Colonic mucosa (tissue), 4 donors: ENCODE data around the gene FTO. TPM values are rescaled to one million over a fixed set of nuclear protein-coding genes. Genes with fewer than 3 reads are reported as not detected.

ENCODE experiments used
- DNase-seq: peaks from one replicate; pipeline ENCODE4 v3.0.0-alpha.2; 2020
- H3K27ac ChIP-seq: fragments of 200-600 bp; one replicate; pipeline ENCODE4 v1.8.0; 2021
- H3K27me3 ChIP-seq: fragments of 200-600 bp; one replicate; pipeline ENCODE4 v1.8.0; 2021
- H3K36me3 ChIP-seq: fragments of 200-600 bp; one replicate; pipeline ENCODE4 v1.8.0; 2021
- H3K4me1 ChIP-seq: fragments of 200-600 bp; one replicate; pipeline ENCODE4 v1.8.0; 2021; ENCODE audit warnings: mild to moderate bottlenecking
- H3K4me3 ChIP-seq: fragments of 200-600 bp; one replicate; pipeline ENCODE4 v1.8.0; 2021
- H3K9ac ChIP-seq, 2 donors: one replicate each; pipeline ENCODE4 v1.7.0; 2013; ENCODE audit warnings: control low read depth in 2 of 2, low read depth in 2 of 2, low read length in 2 of 2
- H3K9me3 ChIP-seq: fragments of 200-600 bp; one replicate; pipeline ENCODE4 v1.8.0; 2021
- intact Hi-C: fragments of 100-400 bp; cut with DNase I; formaldehyde crosslinking; loops from one replicate; pipeline ENCODE4 v1.14.1; 2022
- total RNA-seq, 2 donors: library from RNA; stranded (reverse); fragmentation: NEBNext Ultra II Directional in 1 of 2; extraction: Animal tissue kit (Norgen Biotek cat#: 25700) in 1 of 2; gene quantifications; one replicate each; pipeline ENCODE4 v1.2.1, GENCODE V29; 2021
- TF ChIP-seq, protein P1 (sequence below): fragments of 200-600 bp; IDR thresholded peaks from one replicate; pipeline ENCODE4 v1.8.0; 2022; ENCODE audit warnings: antibody characterized with exemption, mild to moderate bottlenecking
- donor health status: healthy.
- donor health status: DM: no; HTN: no; CAD: no.
- donor health status: DM: no; HTN: no; CAD: no.

Gene FTO
- total RNA-seq, 2 donors from 2014 or later = 38.3 to 39.2 TPM

- TF ChIP-seq, protein P1, sequence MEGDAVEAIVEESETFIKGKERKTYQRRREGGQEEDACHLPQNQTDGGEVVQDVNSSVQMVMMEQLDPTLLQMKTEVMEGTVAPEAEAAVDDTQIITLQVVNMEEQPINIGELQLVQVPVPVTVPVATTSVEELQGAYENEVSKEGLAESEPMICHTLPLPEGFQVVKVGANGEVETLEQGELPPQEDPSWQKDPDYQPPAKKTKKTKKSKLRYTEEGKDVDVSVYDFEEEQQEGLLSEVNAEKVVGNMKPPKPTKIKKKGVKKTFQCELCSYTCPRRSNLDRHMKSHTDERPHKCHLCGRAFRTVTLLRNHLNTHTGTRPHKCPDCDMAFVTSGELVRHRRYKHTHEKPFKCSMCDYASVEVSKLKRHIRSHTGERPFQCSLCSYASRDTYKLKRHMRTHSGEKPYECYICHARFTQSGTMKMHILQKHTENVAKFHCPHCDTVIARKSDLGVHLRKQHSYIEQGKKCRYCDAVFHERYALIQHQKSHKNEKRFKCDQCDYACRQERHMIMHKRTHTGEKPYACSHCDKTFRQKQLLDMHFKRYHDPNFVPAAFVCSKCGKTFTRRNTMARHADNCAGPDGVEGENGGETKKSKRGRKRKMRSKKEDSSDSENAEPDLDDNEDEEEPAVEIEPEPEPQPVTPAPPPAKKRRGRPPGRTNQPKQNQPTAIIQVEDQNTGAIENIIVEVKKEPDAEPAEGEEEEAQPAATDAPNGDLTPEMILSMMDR = no peak
- H3K27ac ChIP-seq = no peak overlapping the region
- H3K4me3 ChIP-seq = no peak overlapping the region
- H3K9me3 ChIP-seq = no peaks in the 10 kb centered on the region
- H3K36me3 ChIP-seq = no peaks in the 10 kb centered on the region
- H3K4me1 ChIP-seq = no peaks in the 10 kb centered on the region
- no peak for DNase-seq
- no peak overlapping the region for H3K9ac ChIP-seq
- no peaks in the 10 kb centered on the region for H3K27me3 ChIP-seq
- intact Hi-C loops = no loop called here
Measured at GRCh38 chr16:53803998-53804397, 100.0 kb downstream of the FTO start.

GRCh38 chr16:53804467-53804866, 100.5 kb downstream of the FTO start:
- DNase-seq = no peak
- no peaks in the 10 kb centered on the region for H3K9me3 ChIP-seq
- no peaks in the 10 kb centered on the region for H3K36me3 ChIP-seq
- H3K4me3 ChIP-seq = no peak overlapping the region
- TF ChIP-seq, protein P1 = no peak
- H3K27me3 ChIP-seq = no peaks in the 10 kb centered on the region
- intact Hi-C loops = no loop called here
- no peak overlapping the region for H3K27ac ChIP-seq
- no peak overlapping the region for H3K9ac ChIP-seq
- H3K4me1 ChIP-seq = no peaks in the 10 kb centered on the region

GRCh38 chr16:53805113-53805512, 101.2 kb downstream of the FTO start:
- intact Hi-C loops = no loop called here
- Histone ChIP-seq H3K27me3 (no peaks in the 10 kb centered on the region), H3K4me1 (no peaks in the 10 kb centered on the region), H3K27ac (no peak overlapping the region), H3K4me3 (no peak overlapping the region), H3K36me3 (no peaks in the 10 kb centered on the region), H3K9me3 (no peaks in the 10 kb centered on the region), H3K9ac (no peak overlapping the region)
- no peak for DNase-seq
- TF ChIP-seq, protein P1 = no peak

DNA sequence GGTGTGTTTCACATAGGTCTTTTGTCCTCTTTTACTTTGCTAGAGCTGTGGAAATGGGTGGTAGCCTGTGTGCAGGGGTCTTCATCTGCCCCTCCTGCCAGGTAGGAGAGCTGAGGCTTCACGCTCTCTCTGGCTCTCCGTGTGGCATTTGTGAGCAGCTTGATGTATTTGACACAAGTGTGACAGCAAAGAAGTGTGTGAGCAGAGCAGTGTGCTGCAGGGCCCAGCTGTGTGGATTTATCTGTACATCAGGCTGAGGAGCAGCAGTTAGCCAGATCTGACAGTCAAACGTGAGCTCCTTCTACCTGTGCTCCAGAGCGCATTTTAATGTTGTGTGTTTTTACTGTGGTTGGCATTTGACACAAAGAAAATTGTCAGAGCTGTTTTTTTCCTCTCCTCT, 101.8 kb downstream of the FTO start:
- TF ChIP-seq, protein P1 = no peak
- Histone ChIP-seq H3K4me3 (no peak overlapping the region), H3K9ac (no peak overlapping the region), H3K27me3 (no peaks in the 10 kb centered on the region), H3K27ac (no peak overlapping the region), H3K4me1 (no peaks in the 10 kb centered on the region), H3K9me3 (no peaks in the 10 kb centered on the region), H3K36me3 (no peaks in the 10 kb centered on the region)
- no peak for DNase-seq
- intact Hi-C loops = no loop called here

DNA sequence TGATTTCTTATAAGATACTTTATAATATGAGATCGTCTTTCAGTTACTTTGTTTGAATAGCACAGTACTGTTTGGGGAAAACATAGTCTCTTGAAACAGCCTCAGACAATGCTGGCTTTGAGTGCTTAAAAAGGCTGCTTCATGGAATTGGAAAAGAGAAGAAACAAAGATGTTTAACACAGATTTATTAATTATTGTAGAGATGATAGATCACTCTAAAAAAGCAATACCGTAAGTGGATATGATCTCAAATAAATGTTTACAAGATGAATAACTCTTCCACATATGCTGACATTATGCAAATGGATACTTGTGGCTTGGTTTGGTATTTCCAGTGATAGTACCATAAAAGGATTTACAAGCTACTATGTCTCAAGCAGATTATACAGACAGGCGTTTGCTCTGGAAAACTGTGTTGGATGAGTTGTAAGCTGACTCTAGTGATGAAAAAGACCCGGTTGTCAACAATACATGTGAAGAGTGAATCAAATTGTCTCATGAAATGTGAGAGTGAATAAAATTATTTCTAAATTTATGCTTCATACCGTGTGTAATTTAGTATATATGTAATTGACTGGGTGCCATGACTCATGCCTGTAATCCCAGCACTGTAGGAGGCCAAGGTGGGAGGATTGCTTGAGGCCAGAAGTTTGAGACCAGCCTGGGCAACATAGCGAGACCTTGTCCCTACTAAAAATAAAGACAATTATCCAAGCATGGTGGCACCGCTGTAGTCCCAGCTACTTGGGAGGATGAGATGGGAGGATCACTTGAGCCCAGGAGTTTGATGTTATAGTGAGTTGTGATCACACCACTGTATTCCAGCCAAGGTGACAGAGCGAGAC, 105.4 kb downstream of the FTO start:
- TF ChIP-seq, protein P1 = no peak
- DNase-seq = no peak
- Histone ChIP-seq H3K27me3 (no peaks in the 10 kb centered on the region), H3K9ac (no peak overlapping the region), H3K4me3 (no peak overlapping the region), H3K4me1 (peaks cover 4% of the 10 kb centered on the region), H3K27ac (no peak overlapping the region), H3K36me3 (no peaks in the 10 kb centered on the region), H3K9me3 (no peaks in the 10 kb centered on the region)
- intact Hi-C loops = no loop called here
